ENCODE results near the gene TUBB2A.
A peak's percentile ranks its signal among the peaks of the same experiment; 100 is the strongest.
"Not testable (repeated sequence)": the region's sequence is repeated elsewhere in the genome, so short reads cannot be mapped to it uniquely, and the experiment has no call there.

The TUBB2A gene

GRCh38 chr6:3179945-3180344 lies 22.6 kb upstream of the TUBB2A start:
- not testable (repeated sequence) for DNase-seq (ENCODE audit: low spot score)

- not testable (repeated sequence) for DNase-seq (ENCODE audit: low spot score)
Measured at GRCh38 chr6:3178666-3179065, 21.3 kb upstream of the TUBB2A start.

- DNase-seq (ENCODE audit: low spot score), result peak; percentile 88
Measured at GRCh38 chr6:3176562-3177355, 19.4 kb upstream of the TUBB2A start.

- no peak for DNase-seq (ENCODE audit: low spot score)
Measured at GRCh38 chr6:3175715-3176402, 18.5 kb upstream of the TUBB2A start.

- not testable (repeated sequence) for DNase-seq (ENCODE audit: low spot score)
Measured at GRCh38 chr6:3173636-3174089, 16.3 kb upstream of the TUBB2A start.

GRCh38 chr6:3172789-3173188 lies 15.4 kb upstream of the TUBB2A start:
- DNase-seq (ENCODE audit: low spot score), result not testable (repeated sequence)

- not testable (repeated sequence) for DNase-seq (ENCODE audit: low spot score)
Measured at GRCh38 chr6:3171313-3172175, 14.2 kb upstream of the TUBB2A start.

GRCh38 chr6:3170676-3171075 lies 13.3 kb upstream of the TUBB2A start:
- not testable (repeated sequence) for DNase-seq (ENCODE audit: low spot score)

- DNase-seq (ENCODE audit: low spot score), result not testable (repeated sequence)
Measured at GRCh38 chr6:3168046-3168445, 10.7 kb upstream of the TUBB2A start.

GRCh38 chr6:3166535-3167225 lies 9.3 kb upstream of the TUBB2A start:
- not testable (repeated sequence) for DNase-seq (ENCODE audit: low spot score)

- DNase-seq (ENCODE audit: low spot score), result no peak
Measured at GRCh38 chr6:3165631-3166534, 8.5 kb upstream of the TUBB2A start.

GRCh38 chr6:3164388-3164787 lies 7.0 kb upstream of the TUBB2A start:
- no peak for DNase-seq (ENCODE audit: low spot score)

- no peak for DNase-seq (ENCODE audit: low spot score)
Measured at GRCh38 chr6:3163248-3163594, 5.9 kb upstream of the TUBB2A start.

GRCh38 chr6:3162565-3163247 lies 5.4 kb upstream of the TUBB2A start:
- peak; percentile 85 for DNase-seq (ENCODE audit: low spot score)

- no peak for DNase-seq (ENCODE audit: low spot score)
Measured at GRCh38 chr6:3162067-3162497, 4.7 kb upstream of the TUBB2A start.

GRCh38 chr6:3159805-3160781 lies 2.7 kb upstream of the TUBB2A start:
- no peak for DNase-seq (ENCODE audit: low spot score)

GRCh38 chr6:3156184-3157130 lies 887 bp downstream of the TUBB2A start:
- peak; percentile 27 for DNase-seq (ENCODE audit: low spot score)

GRCh38 chr6:3155416-3155815 lies 1.9 kb downstream of the TUBB2A start:
- not testable (repeated sequence) for DNase-seq (ENCODE audit: low spot score)
